Neural cell (in vitro differentiated cells): ENCODE results near the gene CD300A. TPM values are rescaled to one million over a fixed set of nuclear protein-coding genes. Genes with fewer than 3 reads are reported as not detected.

ENCODE experiments used
- H2AFZ ChIP-seq: fragments of 200-600, 300-800 bp; sonication (generic), shearing (Covaris generic); 2 replicates; pipeline ENCODE4 v1.6.0; 2014; ENCODE audit warnings: low read depth, mild to moderate bottlenecking, antibody characterized with exemption, low read length, moderate library complexity
- H3F3A ChIP-seq: fragments of 200-600 bp; shearing (Covaris generic); 2 replicates; pipeline ENCODE4 v1.6.1; 2016; ENCODE audit warnings: mild to moderate bottlenecking, moderate library complexity, mixed read lengths, antibody characterized with exemption, low read length; ENCODE audit not compliant: insufficient read depth, poor library complexity, severe bottlenecking
- H3K27ac ChIP-seq: fragments of 200-600, 300-800 bp; sonication (generic), shearing (Covaris generic); 2 replicates; pipeline ENCODE4 v1.5.1; 2014; ENCODE audit warnings: mild to moderate bottlenecking, low read length, moderate library complexity
- H3K27me3 ChIP-seq: fragments of 300-800, 200-600 bp; sonication (generic), shearing (Covaris generic); 2 replicates; pipeline ENCODE4 v1.6.0; 2014; ENCODE audit warnings: mild to moderate bottlenecking, low read depth, low read length, moderate library complexity; ENCODE audit not compliant: insufficient read depth
- H3K36me3 ChIP-seq: fragments of 300-800, 200-600 bp; sonication (generic), shearing (Covaris generic); 2 replicates; pipeline ENCODE4 v1.5.1; 2014; ENCODE audit warnings: mild to moderate bottlenecking, antibody characterized with exemption, low read length, moderate library complexity; ENCODE audit not compliant: insufficient read depth
- H3K4me2 ChIP-seq: fragments of 300-800, 200-600 bp; sonication (generic), shearing (Covaris generic); 2 replicates; pipeline ENCODE4 v1.6.0; 2014; ENCODE audit warnings: mild to moderate bottlenecking, low read length
- H3K4me3 ChIP-seq: fragments of 300-800, 200-600 bp; sonication (generic), shearing (Covaris generic); 2 replicates; pipeline ENCODE4 v1.5.1; 2014; ENCODE audit warnings: mild to moderate bottlenecking, low read length, moderate library complexity
- H3K79me2 ChIP-seq: fragments of 200-600 bp; shearing (Covaris generic); replicated peaks from 2 replicates; pipeline ENCODE4 v1.6.0; 2014; ENCODE audit warnings: mild to moderate bottlenecking, low read length, moderate library complexity; ENCODE audit not compliant: insufficient read depth
- H3K9ac ChIP-seq: fragments of 300-800, 200-600 bp; sonication (generic), shearing (Covaris generic); 2 replicates; pipeline ENCODE4 v1.6.1; 2016; ENCODE audit warnings: mild to moderate bottlenecking, low read length, mixed read lengths
- H3K9me2 ChIP-seq: fragments of 200-600 bp; shearing (Covaris generic); 2 replicates; pipeline ENCODE4 v1.6.1; 2016; ENCODE audit warnings: mild to moderate bottlenecking, low read length, mixed read lengths; ENCODE audit not compliant: insufficient read depth
- H3K9me3 ChIP-seq: fragments of 200-600, 300-800 bp; sonication (generic), shearing (Covaris generic); 2 replicates; pipeline ENCODE4 v1.6.1; 2016; ENCODE audit warnings: mild to moderate bottlenecking, mixed run types, low read length, moderate library complexity, mixed read lengths
- H4K20me1 ChIP-seq: fragments of 200-600 bp; shearing (Covaris generic); 2 replicates; pipeline ENCODE4 v1.6.1; 2016; ENCODE audit warnings: mild to moderate bottlenecking, mixed run types; ENCODE audit not compliant: insufficient read depth
- CTCF ChIP-seq: fragments of 450-650 bp; IDR thresholded peaks from 2 replicates; pipeline ENCODE4 v1.5.1; 2014; ENCODE audit warnings: antibody characterized with exemption, mild to moderate bottlenecking, moderate library complexity; ENCODE audit not compliant: poor library complexity, severe bottlenecking
- EP300 ChIP-seq: fragments of 450-650 bp; conservative IDR thresholded peaks from 2 replicates; pipeline ENCODE4 v1.6.1; 2014; ENCODE audit warnings: antibody characterized with exemption, mild to moderate bottlenecking, moderate library complexity; ENCODE audit not compliant: poor library complexity, severe bottlenecking
- EZH2 ChIP-seq: fragments of 200-600, 300-800 bp; shearing (Covaris generic), sonication (generic); IDR thresholded peaks from 2 replicates; pipeline ENCODE4 v1.6.1; 2014; ENCODE audit warnings: antibody characterized with exemption, low read length, borderline replicate concordance, mild to moderate bottlenecking; ENCODE audit not compliant: insufficient read depth, poor library complexity, severe bottlenecking
- MXI1 ChIP-seq: fragments of 450-650 bp; conservative IDR thresholded peaks from 2 replicates; pipeline ENCODE4 v1.6.1; 2014; ENCODE audit warnings: antibody characterized with exemption, mild to moderate bottlenecking; ENCODE audit not compliant: poor library complexity, severe bottlenecking
- POLR2AphosphoS5 ChIP-seq: IDR thresholded peaks from 2 replicates; pipeline ENCODE4 v1.6.1; 2012
- RAD21 ChIP-seq: fragments of 450-650 bp; conservative IDR thresholded peaks from 2 replicates; pipeline ENCODE4 v1.6.1; 2014; ENCODE audit warnings: antibody characterized with exemption, mild to moderate bottlenecking, moderate library complexity
- REST ChIP-seq: IDR thresholded peaks from 2 replicates; pipeline ENCODE4 v1.6.1; 2012; ENCODE audit warnings: borderline replicate concordance
- SMC3 ChIP-seq: fragments of 450-650 bp; conservative IDR thresholded peaks from 2 replicates; pipeline ENCODE4 v1.6.1; 2014; ENCODE audit warnings: antibody characterized with exemption, mild to moderate bottlenecking, moderate library complexity; ENCODE audit not compliant: poor library complexity
- TAF1 ChIP-seq: IDR thresholded peaks from 2 replicates; pipeline ENCODE4 v1.6.1; 2012; ENCODE audit warnings: low read depth
- polyA plus RNA-seq: library from polyadenylated mRNA; depleted of rRNA; stranded (reverse); fragments of >200 nt; gene quantifications from 2 replicates; pipeline ENCODE4 v1.2.3, GENCODE V29; 2014

The CD300A gene
- polyA plus RNA-seq, 1 donor from 2014 or later: 0.35 TPM

GRCh38 chr17:74452841-74453661 is 13.4 kb upstream of the CD300A start:
- no peak overlapping the region for H2AFZ ChIP-seq
- H3K79me2 ChIP-seq: no peaks in the 10 kb centered on the region
- H3K9me3 ChIP-seq: no peaks in the 10 kb centered on the region
- no peak overlapping the region for H3K9ac ChIP-seq
- H3K27me3 ChIP-seq: peaks cover 5% of the 10 kb centered on the region
- H3K4me2 ChIP-seq: no peak overlapping the region
- no peaks in the 10 kb centered on the region for H3F3A ChIP-seq
- H4K20me1 ChIP-seq: no peaks in the 10 kb centered on the region
- no peaks in the 10 kb centered on the region for H3K9me2 ChIP-seq
- H3K36me3 ChIP-seq: no peaks in the 10 kb centered on the region
- no peak overlapping the region for H3K4me3 ChIP-seq
- TF ChIP-seq EZH2 (no peak), REST (no peak), SMC3 (no peak), RAD21 (no peak), POLR2AphosphoS5 (no peak)
- no peak overlapping the region for H3K27ac ChIP-seq

- Histone ChIP-seq H3K27me3 (peaks cover 5% of the 10 kb centered on the region), H3F3A (no peaks in the 10 kb centered on the region), H3K4me2 (no peak overlapping the region), H3K9me2 (no peaks in the 10 kb centered on the region), H3K9ac (peak overlapping the region; percentile 38), H3K36me3 (no peaks in the 10 kb centered on the region), H3K27ac (no peak overlapping the region), H3K79me2 (no peaks in the 10 kb centered on the region), H3K9me3 (no peaks in the 10 kb centered on the region), H3K4me3 (peak overlapping the region; percentile 53), H2AFZ (no peak overlapping the region), H4K20me1 (no peaks in the 10 kb centered on the region)
- TF ChIP-seq REST (no peak), MXI1 (no peak), SMC3 (no peak), CTCF (no peak), EP300 (no peak), POLR2AphosphoS5 (no peak), TAF1 (no peak), RAD21 (no peak), EZH2 (no peak)
These were observed 12.7 kb upstream of the CD300A start for GRCh38 chr17:74453665-74454196.
